IPS DF 6.9 (cell line): ENCODE results near the gene ZFP28.

Source experiments
- DNase-seq: peaks from one replicate; pipeline ENCODE4 v3.0.0-alpha.2; 2013; ENCODE audit warnings: low read depth, low spot score
- H3K27ac ChIP-seq: one replicate; pipeline ENCODE4 v1.5.1; 2013; ENCODE audit warnings: low read length, control low read depth
- H3K27me3 ChIP-seq: 2 replicates; pipeline ENCODE4 v1.6.1; 2013; ENCODE audit warnings: mild to moderate bottlenecking, low read length; ENCODE audit not compliant: control insufficient read depth, insufficient read depth
- H3K36me3 ChIP-seq: 2 replicates; pipeline ENCODE4 v1.6.1; 2013; ENCODE audit warnings: low read length; ENCODE audit not compliant: control insufficient read depth, insufficient read depth
- H3K4me1 ChIP-seq: 2 replicates; pipeline ENCODE4 v1.6.1; 2013; ENCODE audit warnings: low read length; ENCODE audit not compliant: control insufficient read depth, insufficient read depth
- H3K4me3 ChIP-seq: 2 replicates; pipeline ENCODE4 v1.5.1; 2013; ENCODE audit warnings: mild to moderate bottlenecking, low read length
- H3K9me3 ChIP-seq: 2 replicates; pipeline ENCODE4 v1.6.1; 2013; ENCODE audit warnings: low read length, inconsistent platforms; ENCODE audit not compliant: control insufficient read depth, insufficient read depth
- WGBS: extraction: QIAGEN DNeasy Blood & Tissue Kit; methylation state at CpG from one replicate; pipeline ENCODE4 v1.1.7; 2013; ENCODE audit warnings: mixed read lengths, missing lambda C conversion rate; ENCODE audit not compliant: insufficient read length, insufficient coverage; 5-methylcytosine and 5-hydroxymethylcytosine counted together

The ZFP28 gene

GRCh38 chr19:56554272-56554869 is 15.6 kb downstream of the ZFP28 start:
- no peak overlapping the region for H3K4me3 ChIP-seq
- H3K9me3 ChIP-seq: peaks cover 4% of the 10 kb centered on the region
- WGBS: no CpG with 5 or more reads among the region's 6 CpGs
- H3K27ac ChIP-seq: no peak overlapping the region
- no peak for DNase-seq
- H3K27me3 ChIP-seq: no peaks in the 10 kb centered on the region
- no peaks in the 10 kb centered on the region for H3K4me1 ChIP-seq
- peaks cover 8% of the 10 kb centered on the region; the same call in 1 of the 2 replicates for H3K36me3 ChIP-seq

DNA sequence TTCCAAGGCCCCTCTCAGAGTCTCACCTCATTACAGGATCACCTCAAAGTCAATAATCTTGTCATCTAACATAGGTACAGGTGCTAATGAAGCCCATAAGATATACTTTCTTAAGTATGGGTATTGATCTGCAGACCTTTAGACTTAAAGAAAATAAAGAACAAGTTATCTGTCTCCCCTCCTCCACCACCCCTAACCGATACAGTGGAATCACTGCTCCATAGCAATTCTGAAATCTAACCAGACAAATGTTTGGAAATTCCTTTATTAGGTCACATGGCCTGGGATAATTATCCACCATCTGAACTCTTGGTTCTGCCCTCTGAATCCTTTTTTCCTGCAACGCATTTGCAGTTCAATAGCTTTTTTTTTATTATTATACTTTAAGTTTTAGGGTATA is 24.0 kb downstream of the ZFP28 start:
- no peaks in the 10 kb centered on the region for H3K27me3 ChIP-seq
- H3K9me3 ChIP-seq: no peaks in the 10 kb centered on the region; the same call in 1 of the 2 replicates
- DNase-seq: no peak
- WGBS: no CpG with 5 or more reads among the region's 2 CpGs
- H3K4me1 ChIP-seq: no peaks in the 10 kb centered on the region
- no peak overlapping the region for H3K4me3 ChIP-seq
- H3K27ac ChIP-seq: no peak overlapping the region
- H3K36me3 ChIP-seq: no peaks in the 10 kb centered on the region

DNA sequence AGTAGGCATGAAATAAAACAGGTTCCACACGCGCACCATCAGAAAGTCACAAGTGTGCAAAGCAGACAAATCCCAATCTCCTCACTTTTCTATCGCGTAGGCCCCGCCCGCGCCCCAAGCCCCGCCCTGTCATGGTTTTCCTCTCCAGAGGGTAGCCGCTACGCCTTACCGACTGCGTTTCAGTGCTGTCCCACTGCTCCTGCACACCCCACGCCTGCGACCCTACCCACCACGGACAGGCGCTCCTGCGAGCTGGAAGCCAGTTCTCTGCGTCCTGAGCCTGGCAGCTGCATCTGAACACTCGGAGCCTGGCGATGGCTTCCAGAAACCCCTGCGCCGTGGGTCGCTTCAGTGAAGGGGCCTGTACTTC is 28.1 kb downstream of the ZFP28 start:
- Histone ChIP-seq H3K9me3 (peaks cover 4% of the 10 kb centered on the region), H3K4me3 (peak overlapping the region; percentile 82), H3K27ac (no peak overlapping the region), H3K27me3 (no peaks in the 10 kb centered on the region), H3K36me3 (peaks cover 11% of the 10 kb centered on the region; the same call in 1 of the 2 replicates), H3K4me1 (0 out of 2 replicates have a peak, but pooled peaks cover 2% of the 10 kb centered on the region)
- whole genome bisulfite sequencing: no CpG with 5 or more reads among the region's 23 CpGs
- DNase-seq: no peak

DNA sequence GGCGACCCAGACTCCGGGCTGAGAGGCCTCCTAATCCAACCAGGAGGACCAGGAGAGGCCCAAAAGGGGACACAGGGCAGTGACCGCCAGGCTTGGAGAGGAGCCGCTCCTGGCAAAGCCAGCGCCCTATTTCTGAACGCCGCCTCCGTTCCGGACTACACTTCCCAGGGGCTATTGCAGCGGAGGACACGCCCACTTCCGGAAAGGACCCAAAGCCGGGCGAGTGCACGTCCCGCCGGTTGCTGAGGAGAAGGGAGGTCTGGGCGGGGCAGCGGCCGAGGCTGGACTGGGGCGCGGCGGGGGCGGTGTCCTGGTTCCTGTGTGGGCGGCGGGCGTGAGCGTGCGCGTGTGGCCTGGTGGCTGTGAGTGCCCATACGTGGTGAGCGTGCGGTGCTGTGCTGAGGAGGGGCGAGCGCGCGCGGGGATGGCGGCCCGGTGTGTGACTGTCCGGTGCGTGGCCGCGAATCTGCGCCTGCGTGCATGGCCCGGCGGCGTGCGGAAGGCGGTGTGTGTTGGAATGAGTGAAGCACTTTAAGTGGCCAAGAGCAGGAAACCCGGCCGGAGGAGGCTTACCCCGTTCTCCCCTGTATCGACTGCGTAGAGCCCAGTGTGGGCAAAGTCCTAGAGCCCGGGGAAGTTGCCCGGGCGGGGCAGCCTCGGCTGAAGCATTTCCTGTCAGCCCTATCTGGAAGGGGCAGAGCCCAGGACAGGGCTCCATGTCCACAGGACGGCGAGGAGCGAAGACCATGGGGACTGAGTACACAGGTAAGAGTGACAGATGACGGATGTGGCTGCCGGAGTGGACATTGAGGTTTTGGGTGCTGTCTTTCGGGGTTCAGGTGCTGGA is 28.7 kb downstream of the ZFP28 start, which contains the start of gene ZNF470:
Gene ZNF470, plus strand, starts transcription at position 195 of the 847 bp plus-strand sequence. CDS start 2,844 bp downstream, outside the sequence.
- no peak within 1 kb of the TSS for H3K27ac ChIP-seq
- H3K36me3 ChIP-seq: peaks cover 11% of the 10 kb centered on the region; the same call in 1 of the 2 replicates
- DNase-seq: peak; percentile 67
- peak within 1 kb of the TSS; percentile 82 for H3K4me3 ChIP-seq
- no CpG with 5 or more reads among the region's 66 CpGs for WGBS
- 0 out of 2 replicates have a peak, but pooled peaks cover 2% of the 10 kb centered on the region for H3K4me1 ChIP-seq
- no peaks in the 10 kb centered on the region for H3K27me3 ChIP-seq
- peaks cover 4% of the 10 kb centered on the region for H3K9me3 ChIP-seq

GRCh38 chr19:56572589-56572988 is 33.8 kb downstream of the ZFP28 start:
- H3K36me3 ChIP-seq: peaks cover 19% of the 10 kb centered on the region; the same call in 1 of the 2 replicates
- H3K9me3 ChIP-seq: peaks cover 4% of the 10 kb centered on the region
- no peak overlapping the region for H3K27ac ChIP-seq
- no CpG with 5 or more reads among the region's 2 CpGs for WGBS
- 0 out of 2 replicates have a peak, but pooled peaks cover 2% of the 10 kb centered on the region for H3K4me1 ChIP-seq
- DNase-seq: no peak
- H3K4me3 ChIP-seq: no peak overlapping the region
- no peaks in the 10 kb centered on the region for H3K27me3 ChIP-seq

DNA sequence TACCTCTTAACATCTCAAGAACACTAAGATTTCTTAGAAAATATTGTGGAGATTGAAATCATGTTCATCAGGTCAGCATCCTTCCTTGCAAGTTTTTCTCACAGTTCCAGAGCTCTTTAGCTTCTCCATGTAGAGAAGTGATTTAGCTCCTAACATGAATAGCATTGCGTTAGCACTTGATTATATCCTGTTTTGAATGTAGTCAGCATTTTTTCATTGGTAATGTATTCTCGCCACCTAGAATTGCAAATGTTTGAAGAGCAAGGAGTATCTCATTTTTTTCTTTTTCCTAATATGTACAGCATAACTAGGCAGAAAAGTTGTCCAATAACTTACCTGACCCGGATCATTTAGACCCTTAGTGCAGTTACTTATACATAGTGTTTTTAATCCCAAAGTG is 35.2 kb downstream of the ZFP28 start:
- Histone ChIP-seq H3K27me3 (no peaks in the 10 kb centered on the region), H3K4me3 (no peak overlapping the region), H3K9me3 (peaks cover 9% of the 10 kb centered on the region), H3K36me3 (peaks cover 19% of the 10 kb centered on the region; the same call in 1 of the 2 replicates), H3K4me1 (no peaks in the 10 kb centered on the region), H3K27ac (no peak overlapping the region)
- WGBS: no CpG with 5 or more reads among the region's 3 CpGs
- DNase-seq: no peak

DNA sequence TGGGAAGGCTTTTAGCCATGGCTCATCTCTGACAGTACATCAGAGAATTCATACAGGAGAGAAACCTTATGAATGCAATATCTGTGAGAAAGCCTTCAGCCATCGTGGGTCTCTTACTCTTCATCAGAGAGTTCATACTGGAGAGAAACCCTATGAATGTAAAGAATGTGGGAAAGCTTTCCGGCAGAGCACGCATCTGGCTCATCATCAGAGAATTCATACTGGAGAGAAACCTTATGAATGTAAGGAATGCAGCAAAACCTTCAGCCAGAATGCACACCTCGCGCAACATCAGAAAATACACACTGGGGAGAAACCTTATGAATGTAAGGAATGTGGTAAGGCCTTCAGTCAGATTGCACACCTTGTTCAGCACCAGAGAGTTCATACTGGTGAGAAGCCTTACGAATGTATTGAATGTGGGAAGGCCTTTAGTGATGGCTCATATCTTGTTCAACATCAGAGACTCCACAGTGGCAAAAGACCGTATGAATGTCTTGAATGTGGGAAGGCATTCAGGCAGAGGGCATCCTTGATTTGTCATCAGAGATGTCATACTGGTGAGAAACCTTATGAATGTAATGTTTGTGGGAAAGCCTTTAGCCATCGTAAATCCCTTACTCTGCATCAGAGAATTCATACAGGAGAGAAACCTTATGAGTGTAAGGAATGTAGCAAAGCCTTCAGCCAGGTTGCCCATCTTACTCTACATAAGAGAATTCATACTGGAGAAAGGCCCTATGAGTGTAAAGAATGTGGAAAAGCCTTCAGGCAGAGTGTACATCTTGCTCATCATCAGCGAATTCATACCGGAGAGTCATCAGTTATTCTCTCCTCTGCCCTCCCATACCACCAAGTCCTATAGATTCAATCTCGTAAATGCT is 39.2 kb downstream of the ZFP28 start:
- H3K4me1 ChIP-seq: no peaks in the 10 kb centered on the region
- H3K9me3 ChIP-seq: peaks cover 5% of the 10 kb centered on the region
- no peak overlapping the region for H3K4me3 ChIP-seq
- DNase-seq: no peak
- no peak overlapping the region for H3K27ac ChIP-seq
- WGBS: no CpG with 5 or more reads among the region's 11 CpGs
- H3K27me3 ChIP-seq: no peaks in the 10 kb centered on the region
- H3K36me3 ChIP-seq: peaks cover 8% of the 10 kb centered on the region; the same call in 1 of the 2 replicates

GRCh38 chr19:56594446-56594782 is 55.7 kb downstream of the ZFP28 start:
- Histone ChIP-seq H3K4me1 (peaks cover 3% of the 10 kb centered on the region), H3K27ac (no peak overlapping the region), H3K36me3 (no peaks in the 10 kb centered on the region), H3K4me3 (peak overlapping the region; percentile 66; the same call in 1 of the 2 replicates), H3K9me3 (peaks cover 4% of the 10 kb centered on the region), H3K27me3 (no peaks in the 10 kb centered on the region)
- no peak for DNase-seq
- 100% methylated on average over 1 of the region's 4 CpGs for WGBS

GRCh38 chr19:56594783-56595547 is 56.2 kb downstream of the ZFP28 start, which contains the start of gene ZNF71:
TSS of gene ZNF71 (plus strand) at chr19:56595302. CDS start at chr19:56601559, 6,257 bp downstream.
- H3K36me3 ChIP-seq: no peaks in the 10 kb centered on the region
- no peaks in the 10 kb centered on the region for H3K27me3 ChIP-seq
- 100% methylated on average over 1 of the region's 52 CpGs for WGBS
- peaks cover 3% of the 10 kb centered on the region for H3K4me1 ChIP-seq
- H3K9me3 ChIP-seq: peaks cover 1% of the 10 kb centered on the region; the same call in 1 of the 2 replicates
- H3K27ac ChIP-seq: no peak within 1 kb of the TSS
- DNase-seq: peak; percentile 58
- H3K4me3 ChIP-seq: peak within 1 kb of the TSS; percentile 95
